OCI-LY3 (cell line): ENCODE measurements around the gene SNX30.

Experiments used
- H2AFZ ChIP-seq: fragments of 200-600, 300-600 bp; shearing (Covaris generic); 2 replicates; pipeline ENCODE4 v1.6.0; 2014; ENCODE audit warnings: antibody characterized with exemption, low read depth, low read length
- H3K27ac ChIP-seq: fragments of 200-600, 300-600 bp; sonication (generic); 2 replicates; pipeline ENCODE4 v1.5.1; 2014; ENCODE audit warnings: mild to moderate bottlenecking, low read length, moderate library complexity, mixed read lengths
- H3K27me3 ChIP-seq: fragments of 200-600, 300-600 bp; sonication (generic); 2 replicates; pipeline ENCODE4 v1.6.1; 2014; ENCODE audit warnings: low read depth, low read length, mixed read lengths
- H3K36me3 ChIP-seq: fragments of 200-600, 300-600 bp; sonication (generic); replicated peaks from 2 replicates; pipeline ENCODE3; 2014; ENCODE audit warnings: low read depth, low read length, mixed read lengths
- H3K4me1 ChIP-seq: fragments of 300-600, 200-600 bp; sonication (generic); 2 replicates; pipeline ENCODE4 v1.6.1; 2014; ENCODE audit warnings: low read length, mixed read lengths
- H3K4me2 ChIP-seq: fragments of 200-600, 300-600 bp; sonication (generic); 2 replicates; pipeline ENCODE4 v1.6.1; 2014; ENCODE audit warnings: low read length, mixed read lengths
- H3K4me3 ChIP-seq: fragments of 300-600, 200-600 bp; sonication (generic); 2 replicates; pipeline ENCODE4 v1.5.1; 2014; ENCODE audit warnings: antibody characterized with exemption, mild to moderate bottlenecking, low read length, moderate library complexity
- H3K79me2 ChIP-seq: fragments of 300-600, 200-600 bp; shearing (Covaris generic); 2 replicates; pipeline ENCODE4 v1.6.1; 2014; ENCODE audit warnings: mild to moderate bottlenecking, low read length, mixed read lengths
- H3K9ac ChIP-seq: fragments of 300-600, 200-600 bp; shearing (Covaris generic); 2 replicates; pipeline ENCODE4 v1.6.0; 2014; ENCODE audit warnings: mild to moderate bottlenecking, low read length, moderate library complexity
- H3K9me3 ChIP-seq: fragments of 200-600, 300-600 bp; shearing (Covaris generic); 2 replicates; pipeline ENCODE4 v1.6.1; 2014; ENCODE audit warnings: low read length, mixed read lengths; ENCODE audit not compliant: insufficient read depth
- H4K20me1 ChIP-seq: fragments of 200-600, 300-600 bp; sonication (generic); 2 replicates; pipeline ENCODE4 v1.6.1; 2016; ENCODE audit warnings: low read length, mixed read lengths; ENCODE audit not compliant: insufficient read depth
- CTCF ChIP-seq: fragments of 200-600, 300-600 bp; sonication (generic); IDR thresholded peaks from 2 replicates; pipeline ENCODE4 v1.5.1; 2014; ENCODE audit warnings: antibody characterized with exemption, low read length, low read depth
- EZH2phosphoT487 ChIP-seq: fragments of 200-600 bp; shearing (Covaris generic); IDR thresholded peaks from 2 replicates; pipeline ENCODE4 v1.6.1; 2018; ENCODE audit warnings: antibody characterized with exemption, mixed run types, low read depth

The SNX30 gene

GRCh38 chr9:112809351-112809848 lies 58.8 kb downstream of the SNX30 start:
- no peak overlapping the region for H2AFZ ChIP-seq
- H3K79me2 ChIP-seq, result no peaks in the 10 kb centered on the region
- H3K36me3 ChIP-seq, result peaks cover 11% of the 10 kb centered on the region
- no peak overlapping the region for H3K9ac ChIP-seq
- H3K9me3 ChIP-seq, result no peaks in the 10 kb centered on the region
- H3K27me3 ChIP-seq, result peaks cover 31% of the 10 kb centered on the region
- H3K27ac ChIP-seq, result no peak overlapping the region
- peak overlapping the region; percentile 43; the same call in 1 of the 2 replicates for H3K4me3 ChIP-seq
- H3K4me2 ChIP-seq, result peak overlapping the region; percentile 72
- H4K20me1 ChIP-seq, result peaks cover 30% of the 10 kb centered on the region
- peaks cover 35% of the 10 kb centered on the region for H3K4me1 ChIP-seq
- TF ChIP-seq CTCF (no peak), EZH2phosphoT487 (peak; percentile 83)

GRCh38 chr9:112809906-112810305 lies 59.3 kb downstream of the SNX30 start:
- Histone ChIP-seq H3K36me3 (peaks cover 11% of the 10 kb centered on the region), H3K4me2 (peak overlapping the region; percentile 72), H3K4me3 (0 out of 2 replicates have a peak overlapping the region, but pooled peaks have one; percentile 4), H3K27ac (no peak overlapping the region), H3K27me3 (peaks cover 31% of the 10 kb centered on the region), H3K4me1 (peaks cover 30% of the 10 kb centered on the region), H4K20me1 (peaks cover 30% of the 10 kb centered on the region), H2AFZ (no peak overlapping the region), H3K79me2 (no peaks in the 10 kb centered on the region), H3K9ac (no peak overlapping the region), H3K9me3 (no peaks in the 10 kb centered on the region)
- TF ChIP-seq CTCF (no peak), EZH2phosphoT487 (no peak)

GRCh38 chr9:112810696-112811490 lies 60.3 kb downstream of the SNX30 start:
- Histone ChIP-seq H3K36me3 (peaks cover 11% of the 10 kb centered on the region), H3K9ac (no peak overlapping the region), H3K27ac (no peak overlapping the region), H3K9me3 (no peaks in the 10 kb centered on the region), H2AFZ (no peak overlapping the region), H3K27me3 (peaks cover 31% of the 10 kb centered on the region), H3K4me3 (no peak overlapping the region), H4K20me1 (peaks cover 30% of the 10 kb centered on the region), H3K4me2 (no peak overlapping the region), H3K79me2 (no peaks in the 10 kb centered on the region), H3K4me1 (peaks cover 30% of the 10 kb centered on the region)
- TF ChIP-seq EZH2phosphoT487 (no peak), CTCF (no peak)

- Histone ChIP-seq H3K9ac (no peak overlapping the region), H3K36me3 (peaks cover 7% of the 10 kb centered on the region), H2AFZ (no peak overlapping the region), H3K27me3 (peaks cover 37% of the 10 kb centered on the region), H3K9me3 (no peaks in the 10 kb centered on the region), H3K79me2 (no peaks in the 10 kb centered on the region), H3K4me3 (no peak overlapping the region), H3K27ac (no peak overlapping the region), H3K4me1 (peaks cover 30% of the 10 kb centered on the region), H4K20me1 (peaks cover 33% of the 10 kb centered on the region), H3K4me2 (no peak overlapping the region)
- TF ChIP-seq CTCF, result no peak
- no peak for TF ChIP-seq EZH2phosphoT487
Observed at GRCh38 chr9:112811518-112811917, 61.0 kb downstream of the SNX30 start.
